Measurements from ENCODE around the gene LCAT. TPM values are rescaled to one million over a fixed set of nuclear protein-coding genes. Genes with fewer than 3 reads are reported as not detected.

Gene LCAT
- total RNA-seq, 5 donors from 2014 or later (not counting 1 experiment from before 2014, with no cell fraction given): 9.8 to 20.7 (median 18.7) TPM

DNA sequence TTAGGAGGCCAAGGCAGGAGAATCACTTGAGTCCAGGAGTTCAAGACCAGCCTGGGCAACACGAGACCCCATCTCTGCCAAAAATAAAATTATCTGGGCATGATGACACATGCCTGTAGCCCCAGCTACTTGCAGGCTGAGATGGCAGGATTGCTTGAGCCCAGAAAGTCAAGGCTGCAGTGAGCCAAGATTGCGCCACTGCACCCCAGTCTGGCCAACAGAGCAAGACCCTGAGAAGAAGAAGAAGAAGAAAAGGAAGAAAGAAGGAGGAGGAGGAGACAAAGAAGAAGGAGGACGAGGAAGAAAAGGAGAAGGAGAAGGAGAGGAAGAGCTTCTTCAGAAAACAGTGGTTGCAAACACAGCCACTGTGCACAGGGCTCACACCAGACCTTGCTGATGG, 44.8 kb upstream of the LCAT start:
- ChIA-PET CTCF (interaction anchor here (0.5 to 0.9 kb wide), 4 partner anchors 19 to 216 kb away, joined by 3 to 7 read pairs (median 4); no protein-coding TSS in a partner anchor), POLR2A (no interaction called here)
- no peaks in the 10 kb centered on the region for H3K9me3 ChIP-seq
- H3K36me3 ChIP-seq (ENCODE audit: control insufficient read depth in 2 of 2, extremely low read depth in 1 of 2, insufficient read depth in 1 of 2, low read length in 1 of 2): peaks cover 6 to 9% of the 10 kb centered on the region in 2 donors
- Mint-ChIP-seq H3K4me3 (no peak overlapping the region), H3K27ac (peak overlapping the region; percentile 56 to 86), H3K4me1 (peaks cover 15 to 40% (median 27%) of the 10 kb centered on the region in 3 donors), H3K27me3 (no peaks in the 10 kb centered on the region), H3K9me3 (no peaks in the 10 kb centered on the region), H3K36me3 (peaks cover 7% of the 10 kb centered on the region)
- H3K27ac ChIP-seq (ENCODE audit: low read length): no peak overlapping the region
- 80% methylated on average over 3 of the region's 3 CpGs for WGBS (ENCODE audit: insufficient coverage)
- no peak overlapping the region for H3K4me3 ChIP-seq (ENCODE audit: control insufficient read depth in 1 of 2, extremely low read depth in 1 of 2, low read length in 1 of 2)
- peaks cover 11 to 33% of the 10 kb centered on the region in 2 experiments for H3K4me1 ChIP-seq (ENCODE audit: control insufficient read depth in 1 of 2, extremely low read depth in 1 of 2, insufficient read depth in 2 of 2, low read length in 2 of 2)
- H3K27me3 ChIP-seq (replicated peaks in 1 of 2; ENCODE audit: control insufficient read depth in 2 of 2, extremely low read depth in 1 of 2, insufficient read depth in 2 of 2, low read length in 1 of 2): no peaks in the 10 kb centered on the region
- no peak for DNase-seq
- ATAC-seq (replicated peaks in 1 of 4): no peak

GRCh38 chr16:67987460-67988160, 43.7 kb upstream of the LCAT start:
- ChIA-PET CTCF (interaction anchor here in 1 of 2 donors (0.6 kb wide), 1 partner anchor 46 kb away, joined by 5 read pairs; no protein-coding TSS in a partner anchor), POLR2A (interaction anchor here (0.5 to 0.6 kb wide), 3 partner anchors 11 to 105 kb away, joined by 3 to 14 read pairs (median 4); no protein-coding TSS in a partner anchor)
- peaks cover 6 to 9% of the 10 kb centered on the region in 2 donors for H3K36me3 ChIP-seq (ENCODE audit: control insufficient read depth in 2 of 2, extremely low read depth in 1 of 2, insufficient read depth in 1 of 2, low read length in 1 of 2)
- peaks cover 8 to 32% of the 10 kb centered on the region in 2 experiments for H3K4me1 ChIP-seq (ENCODE audit: control insufficient read depth in 1 of 2, extremely low read depth in 1 of 2, insufficient read depth in 2 of 2, low read length in 2 of 2)
- no peak overlapping the region for H3K4me3 ChIP-seq (ENCODE audit: control insufficient read depth in 1 of 2, extremely low read depth in 1 of 2, low read length in 1 of 2)
- no peaks in the 10 kb centered on the region for H3K27me3 Mint-ChIP-seq
- H3K27ac ChIP-seq (ENCODE audit: low read length): no peak overlapping the region
- H3K4me3 Mint-ChIP-seq: no peak overlapping the region
- H3K9me3 Mint-ChIP-seq: no peaks in the 10 kb centered on the region
- peaks cover 7% of the 10 kb centered on the region for H3K36me3 Mint-ChIP-seq
- no peaks in the 10 kb centered on the region for H3K9me3 ChIP-seq
- DNase-seq (no peak), ATAC-seq (replicated peaks in 1 of 4) (no peak)
- H3K27ac Mint-ChIP-seq: peak overlapping the region; percentile 80 to 82
- peaks cover 23 to 42% (median 29%) of the 10 kb centered on the region in 3 donors for H3K4me1 Mint-ChIP-seq
- no peaks in the 10 kb centered on the region for H3K27me3 ChIP-seq (replicated peaks in 1 of 2; ENCODE audit: control insufficient read depth in 2 of 2, extremely low read depth in 1 of 2, insufficient read depth in 2 of 2, low read length in 1 of 2)
- 92% methylated on average over 8 of the region's 11 CpGs for whole genome bisulfite sequencing (ENCODE audit: insufficient coverage)

GRCh38 chr16:67986949-67987348, 43.0 kb upstream of the LCAT start:
- no peak overlapping the region for H3K4me3 ChIP-seq (ENCODE audit: control insufficient read depth in 1 of 2, extremely low read depth in 1 of 2, low read length in 1 of 2)
- H3K9me3 Mint-ChIP-seq: no peaks in the 10 kb centered on the region
- H3K9me3 ChIP-seq: no peaks in the 10 kb centered on the region
- peaks cover 7% of the 10 kb centered on the region for H3K36me3 Mint-ChIP-seq
- DNase-seq (no peak), ATAC-seq (replicated peaks in 1 of 4) (no peak)
- WGBS (ENCODE audit: insufficient coverage): 90% methylated on average over 3 of the region's 5 CpGs
- H3K27me3 ChIP-seq (replicated peaks in 1 of 2; ENCODE audit: control insufficient read depth in 2 of 2, extremely low read depth in 1 of 2, insufficient read depth in 2 of 2, low read length in 1 of 2): no peaks in the 10 kb centered on the region
- H3K27me3 Mint-ChIP-seq: no peaks in the 10 kb centered on the region
- H3K27ac ChIP-seq (ENCODE audit: low read length): no peak overlapping the region
- peaks cover 8 to 27% of the 10 kb centered on the region in 2 experiments for H3K4me1 ChIP-seq (ENCODE audit: control insufficient read depth in 1 of 2, extremely low read depth in 1 of 2, insufficient read depth in 2 of 2, low read length in 2 of 2)
- peaks cover 25 to 38% (median 26%) of the 10 kb centered on the region in 3 donors for H3K4me1 Mint-ChIP-seq
- H3K27ac Mint-ChIP-seq: no peak overlapping the region
- ChIA-PET CTCF (interaction anchor here in 1 of 2 donors (0.6 to 0.8 kb wide), 2 partner anchors 54 to 57 kb away, joined by 4 to 6 read pairs; no protein-coding TSS in a partner anchor), POLR2A (interaction anchor here in 1 of 2 donors (0.5 to 0.6 kb wide), 2 partner anchors 12 to 106 kb away, joined by 3 to 4 read pairs; no protein-coding TSS in a partner anchor)
- no peak overlapping the region for H3K4me3 Mint-ChIP-seq
- peaks cover 6 to 8% of the 10 kb centered on the region in 2 donors for H3K36me3 ChIP-seq (ENCODE audit: control insufficient read depth in 2 of 2, extremely low read depth in 1 of 2, insufficient read depth in 1 of 2, low read length in 1 of 2)

- no peak overlapping the region for H3K4me3 Mint-ChIP-seq
- ATAC-seq (replicated peaks in 1 of 4) (no peak), DNase-seq (no peak)
- Histone ChIP-seq H3K27ac (ENCODE audit: low read length) (no peak overlapping the region), H3K36me3 (ENCODE audit: control insufficient read depth in 2 of 2, extremely low read depth in 1 of 2, insufficient read depth in 1 of 2, low read length in 1 of 2) (no peaks in the 10 kb centered on the region), H3K27me3 (replicated peaks in 1 of 2; ENCODE audit: control insufficient read depth in 2 of 2, extremely low read depth in 1 of 2, insufficient read depth in 2 of 2, low read length in 1 of 2) (peaks cover 0 to 11% of the 10 kb centered on the region in 2 experiments), H3K4me3 (ENCODE audit: control insufficient read depth in 1 of 2, extremely low read depth in 1 of 2, low read length in 1 of 2) (no peak overlapping the region), H3K4me1 (ENCODE audit: control insufficient read depth in 1 of 2, extremely low read depth in 1 of 2, insufficient read depth in 2 of 2, low read length in 2 of 2) (peaks cover 8 to 27% of the 10 kb centered on the region in 2 experiments), H3K9me3 (no peaks in the 10 kb centered on the region)
- no peaks in the 10 kb centered on the region for H3K36me3 Mint-ChIP-seq
- 95% methylated on average over 34 of the region's 49 CpGs for WGBS (ENCODE audit: insufficient coverage)
- peaks cover 0 to 1% of the 10 kb centered on the region in 2 donors for H3K27me3 Mint-ChIP-seq
- ChIA-PET CTCF (interaction anchor here in 1 of 2 donors (0.6 kb wide), 1 partner anchor 153 kb away, joined by 8 read pairs; no protein-coding TSS in a partner anchor), POLR2A (no interaction called here)
- no peaks in the 10 kb centered on the region for H3K9me3 Mint-ChIP-seq
- H3K27ac Mint-ChIP-seq: no peak overlapping the region
- H3K4me1 Mint-ChIP-seq: peaks cover 23 to 26% (median 25%) of the 10 kb centered on the region in 3 donors
These were observed 38.2 kb upstream of the LCAT start for GRCh38 chr16:67982011-67982696.

- Mint-ChIP-seq H3K9me3 (no peaks in the 10 kb centered on the region), H3K36me3 (no peaks in the 10 kb centered on the region), H3K4me1 (peaks cover 23 to 26% (median 25%) of the 10 kb centered on the region in 3 donors), H3K4me3 (no peak within 1 kb of the TSS), H3K27ac (no peak within 1 kb of the TSS), H3K27me3 (peaks cover 0 to 1% of the 10 kb centered on the region in 2 donors)
- Histone ChIP-seq H3K4me3 (ENCODE audit: control insufficient read depth in 1 of 2, extremely low read depth in 1 of 2, low read length in 1 of 2) (no peak within 1 kb of the TSS), H3K36me3 (ENCODE audit: control insufficient read depth in 2 of 2, extremely low read depth in 1 of 2, insufficient read depth in 1 of 2, low read length in 1 of 2) (no peaks in the 10 kb centered on the region), H3K27ac (ENCODE audit: low read length) (no peak within 1 kb of the TSS), H3K27me3 (replicated peaks in 1 of 2; ENCODE audit: control insufficient read depth in 2 of 2, extremely low read depth in 1 of 2, insufficient read depth in 2 of 2, low read length in 1 of 2) (peaks cover 0 to 17% of the 10 kb centered on the region in 2 experiments), H3K4me1 (ENCODE audit: control insufficient read depth in 1 of 2, extremely low read depth in 1 of 2, insufficient read depth in 2 of 2, low read length in 2 of 2) (peaks cover 8 to 23% of the 10 kb centered on the region in 2 experiments), H3K9me3 (no peaks in the 10 kb centered on the region)
- 79% methylated on average over 41 of the region's 62 CpGs for WGBS (ENCODE audit: insufficient coverage)
- POLR2A ChIA-PET: no interaction called here
- ATAC-seq (replicated peaks in 1 of 4): peak in 1 of 4 experiments; percentile 17
- peak in 3 of 35 experiments; percentile 23 to 43 (median 38) for DNase-seq
- CTCF ChIA-PET: no interaction called here
These were observed 36.2 kb upstream of the LCAT start, which contains the start of gene DPEP3 for GRCh38 chr16:67979955-67980678. Gene DPEP3, minus strand, starts transcription at chr16:67980499. Its CDS starts 119 bp downstream, at chr16:67980380.
